Measurements from ENCODE around the gene RBM24.

GRCh38 chr6:17291778-17292177 is 10.6 kb downstream of the RBM24 start:
- no peak for TF ChIP-seq POLR2A (IDR thresholded peaks at IDR 0.05)
- no peak for TF ChIP-seq POLR2AphosphoS5 (IDR thresholded peaks at IDR 0.05)
- TF ChIP-seq, protein P1, sequence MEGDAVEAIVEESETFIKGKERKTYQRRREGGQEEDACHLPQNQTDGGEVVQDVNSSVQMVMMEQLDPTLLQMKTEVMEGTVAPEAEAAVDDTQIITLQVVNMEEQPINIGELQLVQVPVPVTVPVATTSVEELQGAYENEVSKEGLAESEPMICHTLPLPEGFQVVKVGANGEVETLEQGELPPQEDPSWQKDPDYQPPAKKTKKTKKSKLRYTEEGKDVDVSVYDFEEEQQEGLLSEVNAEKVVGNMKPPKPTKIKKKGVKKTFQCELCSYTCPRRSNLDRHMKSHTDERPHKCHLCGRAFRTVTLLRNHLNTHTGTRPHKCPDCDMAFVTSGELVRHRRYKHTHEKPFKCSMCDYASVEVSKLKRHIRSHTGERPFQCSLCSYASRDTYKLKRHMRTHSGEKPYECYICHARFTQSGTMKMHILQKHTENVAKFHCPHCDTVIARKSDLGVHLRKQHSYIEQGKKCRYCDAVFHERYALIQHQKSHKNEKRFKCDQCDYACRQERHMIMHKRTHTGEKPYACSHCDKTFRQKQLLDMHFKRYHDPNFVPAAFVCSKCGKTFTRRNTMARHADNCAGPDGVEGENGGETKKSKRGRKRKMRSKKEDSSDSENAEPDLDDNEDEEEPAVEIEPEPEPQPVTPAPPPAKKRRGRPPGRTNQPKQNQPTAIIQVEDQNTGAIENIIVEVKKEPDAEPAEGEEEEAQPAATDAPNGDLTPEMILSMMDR (IDR thresholded peaks at IDR 0.05), result no peak
- no peak for TF ChIP-seq EP300 (IDR thresholded peaks at IDR 0.05)
